Stomach (tissue), 9 donors: ENCODE results near the gene TOR4A. TPM values are rescaled to one million over a fixed set of nuclear protein-coding genes. Genes with fewer than 3 reads are reported as not detected.

ENCODE experiments used
- DNase-seq, 2 donors: peaks; one replicate each; pipeline versions ENCODE4 v3.0.0 to v3.0.0-alpha.2; 2013 to 2019
- H3K27ac ChIP-seq, 5 donors: fragments of 200-600 bp in 4 of 5; sonication (generic) in 4 of 5; one replicate each; pipeline ENCODE4 v1.5.1; 2013 to 2019; ENCODE audit warnings: mild to moderate bottlenecking in 1 of 5, moderate library complexity in 1 of 5
- H3K27me3 ChIP-seq, 3 donors: fragments of 200-600 bp; sonication (generic); one replicate each; pipeline ENCODE4 v1.5.1; 2017 to 2019; ENCODE audit warnings: mixed run types in 1 of 3
- H3K36me3 ChIP-seq, 4 donors: fragments of 200-600 bp; sonication (generic); 1 replicate in 3 of 4; 2 replicates in 1 of 4; pipeline ENCODE4 v1.5.1; 2016 to 2019
- H3K4me1 ChIP-seq, 4 donors: fragments of 200-600 bp; sonication (generic); one replicate each; pipeline ENCODE4 v1.5.1; 2016 to 2019
- H3K4me3 ChIP-seq, 4 donors: fragments of 200-600 bp; sonication (generic) in 3 of 4; one replicate each; pipeline ENCODE4 v1.5.1; 2016 to 2019; ENCODE audit warnings: mild to moderate bottlenecking in 1 of 4
- H3K9me3 ChIP-seq, 4 donors: fragments of 200-600 bp; sonication (generic); one replicate each; pipeline ENCODE4 v1.5.1; 2016 to 2019
- CTCF ChIP-seq, 7 experiments: fragments of 450-650 bp in 4 of 7; fragments of 200-600 bp in 3 of 7; sonication (generic) in 3 of 7; IDR thresholded peaks; one replicate each; pipeline ENCODE4 v1.5.1; 2016 to 2019; ENCODE audit warnings: antibody characterized with exemption in 7 of 7, control low read depth in 2 of 7, mild to moderate bottlenecking in 1 of 7
- EP300 ChIP-seq: sonication (generic); formaldehyde crosslinking; IDR thresholded peaks from one replicate; pipeline ENCODE4 v1.6.1; 2017; ENCODE audit warnings: antibody characterized with exemption
- POLR2A ChIP-seq, 4 donors: fragments of 450-650 bp; IDR thresholded peaks; one replicate each; pipeline ENCODE4 v1.6.1; 2016; ENCODE audit warnings: antibody characterized with exemption in 4 of 4, control low read depth in 2 of 4, mild to moderate bottlenecking in 1 of 4, moderate library complexity in 1 of 4
- POLR2AphosphoS5 ChIP-seq, 3 donors: sonication (generic); formaldehyde crosslinking; IDR thresholded peaks; one replicate each; pipeline ENCODE4 v1.6.1; 2016; ENCODE audit warnings: antibody characterized with exemption in 3 of 3
- WGBS, 5 donors: extraction: QIAGEN DNeasy Blood & Tissue Kit in 3 of 5; methylation state at CpG; one replicate each; pipeline versions ENCODE4 v1.1.5 to v1.1.7; 2013 to 2018; 5-methylcytosine and 5-hydroxymethylcytosine counted together
- intact Hi-C: fragments of 100-400 bp; cut with DNase I; formaldehyde crosslinking; loops from one replicate; pipeline ENCODE4 v1.15.1; 2023; ENCODE audit warnings: low total_unique reads
- polyA plus RNA-seq, 3 donors: library from polyadenylated mRNA; stranded (reverse); fragments of 200-250 nt; gene quantifications; one replicate each; pipeline ENCODE4 v1.2.3, GENCODE V29; 2013
- total RNA-seq, 5 donors: library from RNA; depleted of rRNA; stranded (reverse); fragments of >200 nt; gene quantifications; one replicate each; pipeline versions ENCODE4 v1.1.0 to v1.2.3, GENCODE V29; 2014 to 2016
- donor health status: healthy with polysubstance abuse.
- donor health status: Bipolar disorder and iron deficiency.
- donor health status: healthy.

The TOR4A gene
- total and polyA plus RNA-seq, 8 donors: 5.9 to 180 (median 10.2) TPM

- DNase-seq: no peak
- Histone ChIP-seq H3K9me3 (no peaks in the 10 kb centered on the region), H3K4me1 (peaks cover 13 to 29% (median 27%) of the 10 kb centered on the region in 4 donors), H3K27me3 (no peaks in the 10 kb centered on the region), H3K27ac (no peak within 1 kb of the TSS), H3K36me3 (no peaks in the 10 kb centered on the region), H3K4me3 (no peak within 1 kb of the TSS)
- TF ChIP-seq POLR2AphosphoS5 (IDR thresholded peaks at IDR 0.05) (no peak), EP300 (no peak), POLR2A (IDR thresholded peaks at IDR 0.05) (no peak), CTCF (IDR thresholded peaks at IDR 0.05) (no peak)
- intact Hi-C loops: no loop called here
- 56 to 77% (median 66%) methylated on average over 4 of the region's 4 CpGs for WGBS, 5 donors
These were observed 26.4 kb upstream of the TOR4A start, which contains the start of gene STPG3 for GRCh38 chr9:137251194-137251461. STPG3 (plus strand) TSS chr9:137251286; CDS start chr9:137251287, 1 bp downstream.

- 85 to 95% (median 87%) methylated on average over 8 to 22 of the region's 22 CpGs for WGBS, 5 donors
- intact Hi-C loops: no loop called here
- DNase-seq: no peak
- Histone ChIP-seq H3K4me1 (peaks cover 19 to 35% (median 33%) of the 10 kb centered on the region in 4 donors), H3K27ac (no peak overlapping the region), H3K4me3 (no peak overlapping the region), H3K27me3 (no peaks in the 10 kb centered on the region), H3K9me3 (no peaks in the 10 kb centered on the region), H3K36me3 (peaks cover 0 to 5% (median 3%) of the 10 kb centered on the region in 4 donors)
- TF ChIP-seq CTCF (IDR thresholded peaks at IDR 0.05): no peak
These were observed 25.8 kb upstream of the TOR4A start for GRCh38 chr9:137251490-137252268.

GRCh38 chr9:137252555-137253506 lies 24.7 kb upstream of the TOR4A start:
- H3K4me3 ChIP-seq: no peak overlapping the region
- H3K36me3 ChIP-seq: peaks cover 0 to 16% (median 11%) of the 10 kb centered on the region in 4 donors
- peak in 1 of 2 donors; percentile 80 for DNase-seq
- no peaks in the 10 kb centered on the region for H3K9me3 ChIP-seq
- TF ChIP-seq CTCF (IDR thresholded peaks at IDR 0.05): no peak
- no peak for TF ChIP-seq POLR2A (IDR thresholded peaks at IDR 0.05)
- no peak for TF ChIP-seq POLR2AphosphoS5 (IDR thresholded peaks at IDR 0.05)
- TF ChIP-seq EP300: no peak
- intact Hi-C loops: no loop called here
- H3K27me3 ChIP-seq: no peaks in the 10 kb centered on the region
- peaks cover 22 to 46% (median 38%) of the 10 kb centered on the region in 4 donors for H3K4me1 ChIP-seq
- H3K27ac ChIP-seq: no peak overlapping the region
- WGBS, 5 donors: 72 to 97% (median 77%) methylated on average over 11 to 35 of the region's 35 CpGs
